GM21529 (cell line): ENCODE data around the gene ZNF710.
"Not testable (repeated sequence)": the region's sequence is repeated elsewhere in the genome, so short reads cannot be mapped to it uniquely, and the experiment has no call there.

Experiments used
- ATAC-seq: cut with Tn5 transposase; IDR thresholded peaks from one replicate; pipeline ENCODE4 v1.9.1; 2021; ENCODE audit not compliant: unreplicated experiment

ZNF710 gene

GRCh38 chr15:90101130-90101968 is 100.2 kb downstream of the ZNF710 start:
- peak; percentile 10 for ATAC-seq

DNA sequence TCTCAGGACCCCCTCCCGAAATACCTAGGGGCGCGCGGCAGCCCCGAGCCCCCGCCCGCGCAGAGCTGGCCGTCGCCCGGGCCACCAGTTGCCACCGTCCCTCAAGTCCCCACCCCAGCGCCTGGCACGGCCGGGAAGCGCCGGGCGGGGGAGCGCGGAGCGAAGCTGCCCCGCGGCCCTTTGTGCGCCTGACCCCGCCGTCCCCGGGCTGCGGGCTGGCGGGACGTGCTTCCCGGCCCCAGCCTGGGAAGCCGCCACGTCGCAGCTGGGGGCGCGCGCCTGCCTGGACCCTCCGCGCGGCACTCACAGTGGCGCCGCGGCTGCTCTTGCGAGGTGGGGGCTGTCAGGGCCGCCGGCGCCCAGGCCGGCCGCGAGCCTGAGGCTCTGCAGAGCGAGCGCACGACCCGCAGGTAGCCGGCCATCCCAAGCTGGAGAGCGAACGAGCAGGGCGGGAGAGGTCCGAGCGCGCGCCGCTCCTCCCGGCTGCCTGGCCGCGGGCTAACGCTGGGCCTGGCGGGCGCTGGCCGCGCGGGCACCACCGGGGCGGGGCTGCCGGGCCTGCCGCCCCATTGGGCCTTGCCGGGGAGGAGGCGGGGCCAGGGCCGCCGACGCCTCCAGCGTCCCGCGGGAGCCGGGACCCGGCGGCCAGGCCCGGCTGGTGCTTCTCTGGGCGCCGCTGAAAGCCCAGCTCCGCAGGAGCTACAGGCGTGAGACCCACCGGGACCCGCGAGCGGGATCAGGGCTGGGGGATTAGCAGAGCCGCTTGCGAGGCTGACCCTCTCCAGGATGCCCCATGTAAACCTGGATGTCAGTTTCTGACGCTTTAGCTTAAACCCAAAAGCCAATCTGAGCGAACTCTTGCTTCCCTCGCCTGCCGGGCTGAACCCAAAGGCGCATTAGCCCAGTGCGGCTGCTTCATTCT is 101.1 kb downstream of the ZNF710 start, which contains the start of gene IDH2:
Gene IDH2, minus strand, starts transcription at position 500 of the 922 bp plus-strand sequence. Its CDS starts 78 bp downstream, at position 422.
- peak; percentile 60 for ATAC-seq

- no peak for ATAC-seq
Observed at GRCh38 chr15:90103701-90104329, 102.7 kb downstream of the ZNF710 start.

DNA sequence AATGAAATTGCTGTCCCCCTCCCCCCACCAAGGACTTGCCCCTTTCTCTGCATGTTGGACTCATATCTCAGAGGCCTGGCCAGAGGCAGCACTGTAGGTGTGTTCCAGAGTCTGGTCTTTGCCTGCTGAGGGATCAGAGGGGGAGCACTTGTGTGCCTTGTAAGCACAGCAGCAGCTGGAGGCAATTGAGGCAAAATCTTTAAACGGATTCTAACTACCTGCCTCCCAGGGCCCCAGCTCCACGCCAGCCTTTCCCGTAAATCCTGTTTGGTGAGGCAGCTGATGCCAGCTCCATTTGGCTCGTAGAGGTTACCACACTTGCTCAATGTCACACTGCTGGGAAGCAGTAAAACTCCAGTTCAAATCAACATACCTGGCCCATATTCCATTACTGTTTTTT is 103.4 kb downstream of the ZNF710 start:
- no peak for ATAC-seq

DNA sequence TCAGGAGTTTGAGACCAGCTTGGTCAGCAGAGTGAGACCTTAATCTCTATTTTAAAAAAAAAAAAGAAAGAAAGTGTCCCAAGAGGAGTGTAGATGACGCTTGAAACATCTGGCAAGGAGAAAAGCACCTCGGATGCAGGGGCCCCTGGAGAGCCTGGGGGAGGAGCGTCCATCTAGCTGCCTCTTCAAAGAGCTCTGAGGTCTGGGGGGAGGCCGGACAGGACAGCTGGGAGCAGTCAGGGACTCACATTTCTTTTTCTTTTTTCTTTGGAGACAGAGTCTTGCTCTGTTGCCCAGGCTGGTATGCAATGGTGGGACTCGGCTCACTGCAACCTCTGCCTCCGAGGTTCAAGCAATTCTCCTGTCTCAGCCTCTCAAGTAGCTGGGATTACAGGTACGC is 104.4 kb downstream of the ZNF710 start:
- no peak for ATAC-seq

- ATAC-seq, result no peak
Observed at GRCh38 chr15:90106522-90107117, 105.5 kb downstream of the ZNF710 start.

- ATAC-seq, result not testable (repeated sequence)
Observed at GRCh38 chr15:90108038-90108437, 106.9 kb downstream of the ZNF710 start.

GRCh38 chr15:90109163-90109751 is 108.1 kb downstream of the ZNF710 start:
- not testable (repeated sequence) for ATAC-seq

- no peak for ATAC-seq
Observed at GRCh38 chr15:90113166-90113565, 112.0 kb downstream of the ZNF710 start.

- ATAC-seq, result no peak
Observed at GRCh38 chr15:90114451-90114901, 113.4 kb downstream of the ZNF710 start.

- ATAC-seq, result no peak
Observed at GRCh38 chr15:90115783-90116182, 114.7 kb downstream of the ZNF710 start.

DNA sequence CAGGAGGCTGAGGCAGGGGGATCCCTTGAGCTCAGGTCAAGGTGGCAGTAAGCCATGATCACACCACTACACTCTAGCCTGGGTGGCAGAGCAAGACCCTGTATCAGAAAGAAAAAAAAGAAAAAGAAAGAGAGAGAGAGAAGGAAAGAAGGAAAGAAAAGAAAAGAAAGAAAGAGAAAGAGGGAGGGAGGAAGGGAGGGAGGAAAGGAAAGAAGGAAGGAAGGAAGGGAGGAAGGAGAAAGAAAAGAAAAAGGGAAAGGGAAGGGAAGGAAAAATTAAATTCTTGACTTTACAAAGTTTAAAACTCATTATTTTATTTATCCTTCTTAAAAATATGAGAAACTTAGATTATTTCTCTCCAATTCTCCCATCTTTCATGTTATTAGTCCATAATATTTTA is 118.2 kb downstream of the ZNF710 start:
- no peak for ATAC-seq

DNA sequence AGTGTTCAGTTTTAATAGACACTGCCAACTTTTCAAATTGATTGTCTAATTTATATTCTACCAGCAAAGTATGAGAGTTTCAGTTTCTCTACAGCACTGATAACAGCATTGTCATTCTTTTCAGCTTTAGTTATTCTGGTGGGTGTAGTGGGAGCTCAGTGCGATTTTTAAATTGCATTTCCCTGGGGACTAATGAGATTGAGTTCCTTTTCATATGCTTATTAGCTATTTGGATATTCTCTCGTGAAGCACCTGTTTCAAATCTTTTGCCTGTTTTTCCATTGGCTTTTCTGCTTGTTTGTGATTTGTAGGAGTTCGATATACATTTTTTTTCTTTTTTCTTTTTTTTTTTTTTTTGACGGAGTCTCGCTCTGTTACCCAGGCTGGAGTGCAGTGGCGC is 120.0 kb downstream of the ZNF710 start:
- ATAC-seq, result no peak

DNA sequence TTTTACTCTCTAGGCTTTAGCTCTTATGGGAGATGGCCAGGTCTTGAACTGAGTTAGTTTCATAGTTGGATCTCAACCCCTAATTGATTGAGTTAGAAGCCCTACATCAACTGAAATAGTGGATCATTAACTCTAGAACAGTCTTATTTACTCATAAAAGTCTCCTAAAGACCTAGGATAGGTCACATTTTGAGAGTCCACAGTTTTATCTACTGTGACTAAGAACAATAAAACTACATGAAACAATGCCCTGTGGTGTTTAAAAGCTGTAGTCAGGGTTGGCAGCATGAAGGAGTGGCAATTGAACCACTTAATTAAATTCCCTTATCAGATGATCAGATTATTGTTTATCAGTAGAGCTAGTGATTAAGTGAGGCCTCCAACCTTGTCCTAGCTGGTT is 123.4 kb downstream of the ZNF710 start:
- no peak for ATAC-seq

- ATAC-seq, result no peak
Observed at GRCh38 chr15:90126022-90126421, 124.9 kb downstream of the ZNF710 start.

DNA sequence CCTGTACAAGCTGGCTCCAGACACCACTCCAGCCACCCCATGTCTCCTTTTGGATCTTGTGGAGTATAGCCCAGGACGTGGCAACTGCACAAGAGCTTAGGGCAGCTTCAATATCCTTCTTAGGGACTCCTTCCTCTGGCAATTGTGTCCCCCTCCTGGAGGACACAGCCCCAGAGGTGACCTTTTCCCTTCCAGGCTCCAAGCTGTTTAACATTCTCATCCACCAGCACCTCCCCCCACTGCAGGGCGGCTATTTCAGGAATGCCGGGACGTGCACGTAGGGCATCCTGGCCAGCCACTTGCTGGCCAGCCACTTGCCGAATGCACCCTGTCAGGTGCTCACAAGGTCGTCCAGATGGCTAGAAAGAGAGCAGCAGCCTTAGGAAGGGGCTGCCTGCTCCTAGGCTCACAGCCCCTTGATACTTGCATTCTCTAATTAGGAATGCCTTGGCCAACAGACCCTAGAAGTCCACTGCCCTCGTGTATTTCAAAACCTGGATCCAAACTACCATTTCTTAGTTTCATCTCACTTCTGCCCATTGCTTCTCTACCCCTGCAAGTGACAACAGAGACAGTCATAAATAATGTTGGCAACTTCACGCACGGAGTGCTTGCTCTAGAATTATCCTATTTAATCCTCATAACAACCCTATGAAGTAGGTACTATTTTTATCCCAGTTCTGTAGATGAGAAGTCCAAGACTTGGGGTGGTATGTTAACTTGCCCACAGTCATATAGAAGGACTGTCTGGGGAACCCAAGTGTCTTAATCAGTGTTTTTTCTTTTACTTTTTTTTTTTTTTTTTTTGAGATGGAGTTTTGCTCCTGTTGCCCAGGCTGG is 125.7 kb downstream of the ZNF710 start:
- no peak for ATAC-seq

GRCh38 chr15:90130291-90130690 is 129.2 kb downstream of the ZNF710 start:
- no peak for ATAC-seq
